Neural crest cell (in vitro differentiated cells): ENCODE data around the gene FRMD4A. TPM values are rescaled to one million over a fixed set of nuclear protein-coding genes. Genes with fewer than 3 reads are reported as not detected.

Experiments used
- DNase-seq: peaks from one replicate; pipeline ENCODE4 v3.0.0; 2021; ENCODE audit warnings: low read depth, mixed read lengths, low spot score
- H3K27ac Mint-ChIP-seq: one replicate; pipeline ENCODE4 v1.8.0; 2021; ENCODE audit warnings: mild to moderate bottlenecking, mixed read lengths; ENCODE audit not compliant: unreplicated experiment
- H3K27me3 Mint-ChIP-seq: 2 replicates; pipeline ENCODE4 v1.8.0; 2021; ENCODE audit warnings: low read depth, mild to moderate bottlenecking, mixed read lengths
- H3K36me3 Mint-ChIP-seq: 2 replicates; pipeline ENCODE4 v1.8.0; 2021; ENCODE audit warnings: low read depth, mild to moderate bottlenecking, mixed read lengths
- H3K4me1 Mint-ChIP-seq: 2 replicates; pipeline ENCODE4 v1.8.0; 2021; ENCODE audit warnings: mixed read lengths
- H3K4me3 Mint-ChIP-seq: one replicate; pipeline ENCODE4 v1.8.0; 2021; ENCODE audit warnings: mild to moderate bottlenecking, mixed read lengths
- H3K9me3 Mint-ChIP-seq: 2 replicates; pipeline ENCODE4 v1.8.0; 2021; ENCODE audit warnings: mixed read lengths
- total RNA-seq: library from RNA; stranded (reverse); gene quantifications from 2 replicates; pipeline ENCODE4 v1.2.1, GENCODE V29; 2021
- TF ChIP-seq, protein P1 (sequence below): fragments of 200-600 bp; sonication (generic); conservative IDR thresholded peaks from 2 replicates; pipeline ENCODE4 v1.5.0; 2021; ENCODE audit warnings: antibody characterized with exemption, mild to moderate bottlenecking

The FRMD4A gene
- total RNA-seq, 1 donor from 2014 or later, result 65.3 TPM

DNA sequence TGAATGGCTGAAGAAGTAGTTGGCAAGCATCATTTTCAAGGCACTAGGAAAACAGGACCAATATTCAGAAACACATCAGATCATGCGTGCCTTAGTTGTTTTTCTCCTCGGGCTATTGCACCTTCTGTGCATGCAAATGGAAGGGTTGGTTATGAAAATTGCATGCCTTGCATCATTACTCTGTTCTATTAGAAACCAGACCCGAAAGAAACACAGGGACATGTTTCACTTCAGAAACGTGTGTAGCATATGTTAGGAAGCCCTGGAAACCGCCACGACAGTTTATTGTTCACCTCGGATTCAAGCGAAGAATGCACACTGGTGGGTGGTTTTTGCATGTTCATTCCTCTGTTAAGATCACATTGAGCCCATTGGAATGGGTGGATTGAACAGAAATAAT is 214.7 kb downstream of the FRMD4A start:
- TF ChIP-seq, protein P1, sequence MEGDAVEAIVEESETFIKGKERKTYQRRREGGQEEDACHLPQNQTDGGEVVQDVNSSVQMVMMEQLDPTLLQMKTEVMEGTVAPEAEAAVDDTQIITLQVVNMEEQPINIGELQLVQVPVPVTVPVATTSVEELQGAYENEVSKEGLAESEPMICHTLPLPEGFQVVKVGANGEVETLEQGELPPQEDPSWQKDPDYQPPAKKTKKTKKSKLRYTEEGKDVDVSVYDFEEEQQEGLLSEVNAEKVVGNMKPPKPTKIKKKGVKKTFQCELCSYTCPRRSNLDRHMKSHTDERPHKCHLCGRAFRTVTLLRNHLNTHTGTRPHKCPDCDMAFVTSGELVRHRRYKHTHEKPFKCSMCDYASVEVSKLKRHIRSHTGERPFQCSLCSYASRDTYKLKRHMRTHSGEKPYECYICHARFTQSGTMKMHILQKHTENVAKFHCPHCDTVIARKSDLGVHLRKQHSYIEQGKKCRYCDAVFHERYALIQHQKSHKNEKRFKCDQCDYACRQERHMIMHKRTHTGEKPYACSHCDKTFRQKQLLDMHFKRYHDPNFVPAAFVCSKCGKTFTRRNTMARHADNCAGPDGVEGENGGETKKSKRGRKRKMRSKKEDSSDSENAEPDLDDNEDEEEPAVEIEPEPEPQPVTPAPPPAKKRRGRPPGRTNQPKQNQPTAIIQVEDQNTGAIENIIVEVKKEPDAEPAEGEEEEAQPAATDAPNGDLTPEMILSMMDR, result no peak
- DNase-seq, result no peak
- Mint-ChIP-seq H3K36me3 (peaks cover 2% of the 10 kb centered on the region), H3K4me3 (no peak overlapping the region), H3K9me3 (no peaks in the 10 kb centered on the region), H3K27me3 (no peaks in the 10 kb centered on the region), H3K27ac (no peak overlapping the region), H3K4me1 (peaks cover 3% of the 10 kb centered on the region)

DNA sequence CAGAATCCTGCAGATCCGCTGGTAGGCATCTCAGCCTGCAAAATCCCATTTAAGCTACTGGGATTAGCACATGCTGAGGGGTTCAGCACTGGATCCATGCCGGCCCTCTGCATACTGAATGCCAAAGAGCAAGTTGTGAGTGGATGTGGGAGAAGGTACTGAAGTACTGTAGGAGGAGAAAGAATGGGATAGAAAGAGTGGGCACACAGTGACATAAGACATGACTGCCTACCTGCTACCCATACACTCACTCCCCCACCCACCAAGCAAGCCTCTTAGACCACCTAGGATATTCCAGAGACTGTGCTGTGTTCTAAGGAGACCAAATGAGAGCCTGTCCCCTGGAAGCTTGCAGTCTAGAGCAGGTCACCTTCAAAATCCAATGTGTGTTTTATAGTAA is 215.9 kb downstream of the FRMD4A start:
- Mint-ChIP-seq H3K4me1 (peaks cover 3% of the 10 kb centered on the region), H3K27ac (no peak overlapping the region), H3K9me3 (no peaks in the 10 kb centered on the region), H3K36me3 (peaks cover 2% of the 10 kb centered on the region), H3K4me3 (no peak overlapping the region), H3K27me3 (no peaks in the 10 kb centered on the region)
- TF ChIP-seq, protein P1, result no peak
- DNase-seq, result no peak

DNA sequence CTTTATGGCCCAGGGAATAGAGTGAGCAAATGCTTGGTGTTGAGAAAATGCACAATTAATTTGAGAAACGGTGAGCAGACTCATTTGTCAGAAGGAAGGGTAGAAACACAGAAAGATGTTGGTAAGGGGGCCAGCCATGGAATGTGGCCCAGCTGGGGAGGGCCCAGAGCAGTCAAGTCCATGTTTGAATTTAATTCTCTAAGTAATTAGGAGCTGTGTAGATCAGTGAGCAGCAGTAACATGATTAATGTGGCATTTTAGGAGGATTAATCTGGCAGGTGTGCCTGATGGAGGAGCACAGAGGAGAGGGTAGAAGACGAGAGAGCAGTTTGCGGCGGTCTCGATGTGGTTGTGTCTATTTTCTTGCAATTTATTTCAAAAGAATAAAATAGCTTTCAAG is 218.7 kb downstream of the FRMD4A start:
- H3K27me3 Mint-ChIP-seq, result no peaks in the 10 kb centered on the region
- H3K27ac Mint-ChIP-seq, result no peak overlapping the region
- TF ChIP-seq, protein P1, result no peak
- DNase-seq, result no peak
- no peak overlapping the region for H3K4me3 Mint-ChIP-seq
- peaks cover 3% of the 10 kb centered on the region for H3K4me1 Mint-ChIP-seq
- no peaks in the 10 kb centered on the region for H3K9me3 Mint-ChIP-seq
- peaks cover 2% of the 10 kb centered on the region for H3K36me3 Mint-ChIP-seq

DNA sequence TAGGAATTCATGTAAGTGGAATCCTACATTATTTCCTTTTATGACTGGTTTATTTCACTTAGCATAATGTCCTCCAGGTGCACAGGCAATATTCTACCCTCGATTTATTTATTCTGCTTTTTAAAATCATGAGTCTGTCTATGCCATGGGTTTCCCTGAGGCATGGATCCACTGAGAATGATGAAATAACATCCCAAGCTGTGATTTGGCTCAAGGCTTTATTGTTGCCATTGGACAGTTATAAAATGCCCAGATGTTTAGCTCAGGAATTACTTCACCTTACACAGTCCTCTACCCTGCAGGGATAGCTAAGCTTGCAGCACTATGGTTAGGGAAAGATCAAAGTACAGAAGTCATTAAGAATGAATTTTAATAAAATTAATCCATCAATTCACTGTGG is 219.5 kb downstream of the FRMD4A start:
- no peak overlapping the region for H3K4me3 Mint-ChIP-seq
- H3K27ac Mint-ChIP-seq, result no peak overlapping the region
- TF ChIP-seq, protein P1, result no peak
- H3K4me1 Mint-ChIP-seq, result no peaks in the 10 kb centered on the region
- DNase-seq, result no peak
- no peaks in the 10 kb centered on the region for H3K27me3 Mint-ChIP-seq
- peaks cover 6% of the 10 kb centered on the region for H3K36me3 Mint-ChIP-seq
- peaks cover 4% of the 10 kb centered on the region for H3K9me3 Mint-ChIP-seq

DNA sequence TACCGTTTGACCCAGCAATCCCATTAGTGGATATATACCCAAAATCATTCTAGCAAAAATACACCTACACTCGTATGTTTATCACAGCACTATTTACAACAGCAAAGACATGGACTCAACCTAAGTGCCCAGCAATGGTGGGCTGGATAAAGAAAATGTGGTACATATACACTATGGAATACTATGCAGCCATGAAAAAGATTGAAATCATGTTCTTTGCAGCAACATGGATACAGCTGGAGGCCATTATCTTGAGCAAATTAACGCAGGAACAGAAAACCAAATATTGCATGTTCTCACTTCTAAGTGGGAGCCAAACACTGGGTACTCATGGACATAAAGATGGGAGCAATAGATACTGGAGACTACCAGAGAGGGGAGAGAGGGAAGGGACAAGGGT is 223.9 kb downstream of the FRMD4A start:
- no peaks in the 10 kb centered on the region for H3K27me3 Mint-ChIP-seq
- peaks cover 7% of the 10 kb centered on the region for H3K36me3 Mint-ChIP-seq
- H3K4me1 Mint-ChIP-seq, result no peaks in the 10 kb centered on the region
- TF ChIP-seq, protein P1, result no peak
- peaks cover 8% of the 10 kb centered on the region for H3K9me3 Mint-ChIP-seq
- H3K4me3 Mint-ChIP-seq, result no peak overlapping the region
- no peak for DNase-seq
- no peak overlapping the region for H3K27ac Mint-ChIP-seq

DNA sequence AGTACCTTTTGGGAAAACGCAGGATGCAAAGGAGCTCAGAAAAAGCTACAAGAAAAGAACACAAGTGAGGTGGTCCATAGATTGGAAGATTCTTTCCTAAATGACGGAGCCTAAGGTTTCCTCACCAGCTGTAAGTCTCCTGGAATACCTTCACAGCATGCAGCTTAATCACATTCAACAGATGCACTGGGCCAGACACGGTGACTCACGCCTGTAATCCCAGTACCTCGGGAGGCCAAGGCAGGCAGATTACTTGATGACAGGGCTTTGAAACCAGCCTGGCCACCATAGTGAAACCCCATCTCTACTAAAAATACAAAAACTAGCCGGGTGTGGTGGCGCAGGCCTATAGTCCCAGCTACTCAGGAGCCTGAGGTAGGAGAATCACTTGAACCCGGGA is 228.7 kb downstream of the FRMD4A start:
- TF ChIP-seq, protein P1, result no peak
- no peaks in the 10 kb centered on the region for H3K27me3 Mint-ChIP-seq
- DNase-seq, result no peak
- H3K9me3 Mint-ChIP-seq, result peaks cover 8% of the 10 kb centered on the region
- H3K4me3 Mint-ChIP-seq, result no peak overlapping the region
- no peak overlapping the region for H3K27ac Mint-ChIP-seq
- H3K36me3 Mint-ChIP-seq, result peaks cover 7% of the 10 kb centered on the region
- no peaks in the 10 kb centered on the region for H3K4me1 Mint-ChIP-seq
